ENCODE results near the gene UTY.

Gene UTY

DNA sequence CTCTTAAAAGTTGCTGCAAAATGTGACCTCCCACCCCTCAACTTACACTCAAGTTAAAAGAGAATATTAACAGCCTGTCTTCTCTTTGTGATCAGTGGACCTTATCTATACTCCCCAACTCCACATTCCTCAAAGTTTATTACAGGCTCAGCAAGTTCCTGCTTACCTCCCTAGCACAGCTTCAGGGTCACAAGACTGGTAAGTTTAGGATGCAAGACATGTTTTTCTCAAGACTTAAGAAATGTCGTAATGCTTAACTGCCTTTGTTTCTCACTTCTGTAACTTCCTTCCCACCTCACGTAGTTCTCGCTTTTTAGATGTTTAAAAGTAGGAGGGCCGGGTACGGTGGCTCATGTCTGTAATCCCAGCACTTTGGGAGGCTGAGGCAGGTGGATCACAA lies 132.7 kb downstream of the UTY start:
- Histone ChIP-seq H3K9me3 (ENCODE audit: control insufficient read depth, insufficient read depth, low read depth, low read length) (no peaks in the 10 kb centered on the region), H3K4me1 (ENCODE audit: control insufficient read depth, insufficient read depth, low read length) (no peaks in the 10 kb centered on the region), H3K4me3 (ENCODE audit: low read depth, low read length) (no peak overlapping the region), H3K27ac (ENCODE audit: extremely low read depth, low read depth, low read length) (no peak overlapping the region), H3K36me3 (ENCODE audit: control insufficient read depth in 2 of 2, insufficient read depth in 1 of 2, low read length in 2 of 2) (no peaks in the 10 kb centered on the region)
- ChIA-PET POLR2A (no interaction called here), CTCF (no interaction called here)
- TF ChIP-seq ZNF555 (tag by site-specific recombination; conservative IDR thresholded peaks at IDR 0.05) = no peak
- no peak for TF ChIP-seq ZSCAN16 (tag by site-specific recombination; IDR thresholded peaks at IDR 0.05)
- TF ChIP-seq ZNF521 (tag by site-specific recombination; IDR thresholded peaks at IDR 0.05) = no peak
- TF ChIP-seq HOXD13 (CRISPR knock-in tag; IDR thresholded peaks at IDR 0.05; ENCODE audit: borderline replicate concordance) = no peak
- TF ChIP-seq ZNF184 (tag by site-specific recombination; IDR thresholded peaks at IDR 0.05) = no peak
- TF ChIP-seq, protein P1, sequence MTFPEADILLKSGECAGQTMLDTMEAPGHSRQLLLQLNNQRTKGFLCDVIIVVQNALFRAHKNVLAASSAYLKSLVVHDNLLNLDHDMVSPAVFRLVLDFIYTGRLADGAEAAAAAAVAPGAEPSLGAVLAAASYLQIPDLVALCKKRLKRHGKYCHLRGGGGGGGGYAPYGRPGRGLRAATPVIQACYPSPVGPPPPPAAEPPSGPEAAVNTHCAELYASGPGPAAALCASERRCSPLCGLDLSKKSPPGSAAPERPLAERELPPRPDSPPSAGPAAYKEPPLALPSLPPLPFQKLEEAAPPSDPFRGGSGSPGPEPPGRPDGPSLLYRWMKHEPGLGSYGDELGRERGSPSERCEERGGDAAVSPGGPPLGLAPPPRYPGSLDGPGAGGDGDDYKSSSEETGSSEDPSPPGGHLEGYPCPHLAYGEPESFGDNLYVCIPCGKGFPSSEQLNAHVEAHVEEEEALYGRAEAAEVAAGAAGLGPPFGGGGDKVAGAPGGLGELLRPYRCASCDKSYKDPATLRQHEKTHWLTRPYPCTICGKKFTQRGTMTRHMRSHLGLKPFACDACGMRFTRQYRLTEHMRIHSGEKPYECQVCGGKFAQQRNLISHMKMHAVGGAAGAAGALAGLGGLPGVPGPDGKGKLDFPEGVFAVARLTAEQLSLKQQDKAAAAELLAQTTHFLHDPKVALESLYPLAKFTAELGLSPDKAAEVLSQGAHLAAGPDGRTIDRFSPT (tag by site-specific recombination; IDR thresholded peaks at IDR 0.05) = no peak
- TF ChIP-seq, protein P2, sequence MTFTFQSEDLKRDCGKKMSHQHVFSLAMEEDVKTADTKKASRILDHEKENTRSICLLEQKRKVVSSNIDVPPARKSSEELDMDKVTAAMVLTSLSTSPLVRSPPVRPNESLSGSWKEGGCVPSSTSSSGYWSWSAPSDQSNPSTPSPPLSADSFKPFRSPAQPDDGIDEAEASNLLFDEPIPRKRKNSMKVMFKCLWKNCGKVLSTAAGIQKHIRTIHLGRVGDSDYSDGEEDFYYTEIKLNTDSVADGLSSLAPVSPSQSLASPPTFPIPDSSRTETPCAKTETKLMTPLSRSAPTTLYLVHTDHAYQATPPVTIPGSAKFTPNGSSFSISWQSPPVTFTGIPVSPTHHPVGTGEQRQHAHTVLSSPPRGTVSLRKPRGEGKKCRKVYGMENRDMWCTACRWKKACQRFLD (tag by site-specific recombination; IDR thresholded peaks at IDR 0.05) = no peak
- TF ChIP-seq ZNF274 (IDR thresholded peaks at IDR 0.05; ENCODE audit: low read length) = no peak
- no peak for TF ChIP-seq ZNF274 (tag by site-specific recombination; IDR thresholded peaks at IDR 0.05; ENCODE audit: borderline replicate concordance)
- no peak for TF ChIP-seq HOXC10 (CRISPR knock-in tag; IDR thresholded peaks at IDR 0.05)
- TF ChIP-seq FEZF1 (tag by site-specific recombination; IDR thresholded peaks at IDR 0.05) = no peak
- TF ChIP-seq KLF1 (tag by site-specific recombination; IDR thresholded peaks at IDR 0.05) = no peak
- no peak for TF ChIP-seq GLI2 (tag by site-specific recombination; IDR thresholded peaks at IDR 0.05; ENCODE audit: borderline replicate concordance, low read depth)
- TF ChIP-seq ZNF423 (tag by site-specific recombination; IDR thresholded peaks at IDR 0.05) = no peak
- TF ChIP-seq ZNF830 (tag by site-specific recombination; IDR thresholded peaks at IDR 0.05; ENCODE audit: low read depth) = no peak
- TF ChIP-seq ZNF223 (tag by site-specific recombination; IDR thresholded peaks at IDR 0.05) = no peak
- no peak for TF ChIP-seq ZNF514 (tag by site-specific recombination; IDR thresholded peaks at IDR 0.05)

DNA sequence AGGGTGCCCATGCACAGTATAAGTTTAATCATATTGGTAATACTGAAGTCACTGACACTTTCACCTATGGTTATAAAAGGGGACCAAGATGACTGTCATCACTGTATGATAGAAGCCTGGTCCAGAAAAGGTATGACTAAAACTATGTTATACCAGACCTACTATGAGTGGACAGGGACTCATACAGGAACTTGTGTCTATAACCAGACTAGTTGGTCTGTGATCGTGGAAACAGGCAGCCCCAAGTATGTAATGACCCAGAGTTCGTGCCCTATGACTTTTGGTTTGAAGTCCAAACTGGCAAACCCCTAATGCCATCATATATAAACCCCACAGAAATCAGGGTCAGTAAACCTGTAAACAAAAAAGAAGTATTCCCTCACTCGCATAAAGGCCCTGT lies 134.3 kb downstream of the UTY start:
- Histone ChIP-seq H3K4me3 (ENCODE audit: low read depth, low read length) (no peak overlapping the region), H3K9me3 (ENCODE audit: control insufficient read depth, insufficient read depth, low read depth, low read length) (no peaks in the 10 kb centered on the region), H3K36me3 (ENCODE audit: control insufficient read depth in 2 of 2, insufficient read depth in 1 of 2, low read length in 2 of 2) (no peaks in the 10 kb centered on the region), H3K4me1 (ENCODE audit: control insufficient read depth, insufficient read depth, low read length) (no peaks in the 10 kb centered on the region), H3K27ac (ENCODE audit: extremely low read depth, low read depth, low read length) (no peak overlapping the region)
- TF ChIP-seq KLF1 (tag by site-specific recombination; IDR thresholded peaks at IDR 0.05) (no peak), ZNF354C (tag by site-specific recombination; IDR thresholded peaks at IDR 0.05; ENCODE audit: borderline replicate concordance, low read depth) (no peak), ZFP3 (tag by site-specific recombination; IDR thresholded peaks at IDR 0.05; ENCODE audit: low read depth) (no peak), SALL2 (tag by site-specific recombination; IDR thresholded peaks at IDR 0.05; ENCODE audit: borderline replicate concordance) (no peak), ZNF274 (IDR thresholded peaks at IDR 0.05; ENCODE audit: low read length) (no peak), ZNF274 (tag by site-specific recombination; IDR thresholded peaks at IDR 0.05; ENCODE audit: borderline replicate concordance) (no peak), MEIS1 (CRISPR knock-in tag; IDR thresholded peaks at IDR 0.05; ENCODE audit: borderline replicate concordance) (no peak), YY1 (tag by site-specific recombination; IDR thresholded peaks at IDR 0.05) (no peak), ZNF202 (tag by site-specific recombination; IDR thresholded peaks at IDR 0.05; ENCODE audit: borderline replicate concordance) (no peak), ZSCAN23 (tag by site-specific recombination; IDR thresholded peaks at IDR 0.05) (no peak), ZFP37 (tag by site-specific recombination; IDR thresholded peaks at IDR 0.05) (no peak), ZNF24 (tag by site-specific recombination; IDR thresholded peaks at IDR 0.05) (no peak), BCL11A (tag by site-specific recombination; IDR thresholded peaks at IDR 0.05; ENCODE audit: low read depth) (no peak), ZNF302 (tag by site-specific recombination; IDR thresholded peaks at IDR 0.05; ENCODE audit: low read depth) (no peak)
- TF ChIP-seq, protein P3, sequence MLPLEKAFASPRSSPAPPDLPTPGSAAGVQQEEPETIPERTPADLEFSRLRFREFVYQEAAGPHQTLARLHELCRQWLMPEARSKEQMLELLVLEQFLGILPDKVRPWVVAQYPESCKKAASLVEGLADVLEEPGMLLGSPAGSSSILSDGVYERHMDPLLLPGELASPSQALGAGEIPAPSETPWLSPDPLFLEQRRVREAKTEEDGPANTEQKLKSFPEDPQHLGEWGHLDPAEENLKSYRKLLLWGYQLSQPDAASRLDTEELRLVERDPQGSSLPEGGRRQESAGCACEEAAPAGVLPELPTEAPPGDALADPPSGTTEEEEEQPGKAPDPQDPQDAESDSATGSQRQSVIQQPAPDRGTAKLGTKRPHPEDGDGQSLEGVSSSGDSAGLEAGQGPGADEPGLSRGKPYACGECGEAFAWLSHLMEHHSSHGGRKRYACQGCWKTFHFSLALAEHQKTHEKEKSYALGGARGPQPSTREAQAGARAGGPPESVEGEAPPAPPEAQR (tag by site-specific recombination; IDR thresholded peaks at IDR 0.05) = no peak
- TF ChIP-seq, protein P4, sequence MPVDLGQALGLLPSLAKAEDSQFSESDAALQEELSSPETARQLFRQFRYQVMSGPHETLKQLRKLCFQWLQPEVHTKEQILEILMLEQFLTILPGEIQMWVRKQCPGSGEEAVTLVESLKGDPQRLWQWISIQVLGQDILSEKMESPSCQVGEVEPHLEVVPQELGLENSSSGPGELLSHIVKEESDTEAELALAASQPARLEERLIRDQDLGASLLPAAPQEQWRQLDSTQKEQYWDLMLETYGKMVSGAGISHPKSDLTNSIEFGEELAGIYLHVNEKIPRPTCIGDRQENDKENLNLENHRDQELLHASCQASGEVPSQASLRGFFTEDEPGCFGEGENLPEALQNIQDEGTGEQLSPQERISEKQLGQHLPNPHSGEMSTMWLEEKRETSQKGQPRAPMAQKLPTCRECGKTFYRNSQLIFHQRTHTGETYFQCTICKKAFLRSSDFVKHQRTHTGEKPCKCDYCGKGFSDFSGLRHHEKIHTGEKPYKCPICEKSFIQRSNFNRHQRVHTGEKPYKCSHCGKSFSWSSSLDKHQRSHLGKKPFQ (tag by site-specific recombination; IDR thresholded peaks at IDR 0.05) = no peak
- CTCF ChIA-PET = no interaction called here
- POLR2A ChIA-PET = no interaction called here
